Dendritic cell treated with granulocyte-macrophage colony-stimulating factor and Interleukin-4, amounts not matched to agents 40 ng/mL and 50 ng/mL, for 4 days (primary cell): ENCODE results near the gene ESPNL.
"Not testable (repeated sequence)": the region's sequence is repeated elsewhere in the genome, so short reads cannot be mapped to it uniquely, and the experiment has no call there.

Experiments
- H3K27ac Mint-ChIP-seq: one replicate; pipeline ENCODE4 v1.8.0; 2022; ENCODE audit warnings: mild to moderate bottlenecking, mixed read lengths
- H3K27me3 Mint-ChIP-seq: one replicate; pipeline ENCODE4 v1.8.0; 2022; ENCODE audit warnings: mild to moderate bottlenecking, mixed read lengths
- H3K36me3 Mint-ChIP-seq: one replicate; pipeline ENCODE4 v1.8.0; 2022; ENCODE audit warnings: low read depth, mixed read lengths
- H3K4me1 Mint-ChIP-seq: one replicate; pipeline ENCODE4 v1.8.0; 2022; ENCODE audit warnings: low read depth, mixed read lengths
- H3K4me3 Mint-ChIP-seq: one replicate; pipeline ENCODE4 v1.8.0; 2022; ENCODE audit warnings: mild to moderate bottlenecking, moderate library complexity, mixed read lengths
- H3K9me3 Mint-ChIP-seq: one replicate; pipeline ENCODE4 v1.8.0; 2022; ENCODE audit warnings: mixed read lengths
- intact Hi-C: fragments of 100-400 bp; cut with micrococcal nuclease; formaldehyde crosslinking; loops from one replicate; pipeline ENCODE4 v1.15.0; 2022

Gene ESPNL

GRCh38 chr2:238170386-238171071 lies 70.4 kb downstream of the ESPNL start:
- Mint-ChIP-seq H3K4me1 (peaks cover 26% of the 10 kb centered on the region), H3K9me3 (no peaks in the 10 kb centered on the region), H3K27ac (no peak overlapping the region), H3K27me3 (peaks cover 4% of the 10 kb centered on the region), H3K4me3 (no peak overlapping the region), H3K36me3 (peaks cover 88% of the 10 kb centered on the region)
- intact Hi-C loops: no loop called here

GRCh38 chr2:238171072-238171431 lies 70.9 kb downstream of the ESPNL start:
- H3K4me3 Mint-ChIP-seq, H3K27ac Mint-ChIP-seq: not testable (repeated sequence)
- peaks cover 93% of the 10 kb centered on the region for H3K36me3 Mint-ChIP-seq

GRCh38 chr2:238171575-238172187 lies 71.5 kb downstream of the ESPNL start:
- Mint-ChIP-seq H3K36me3 (peaks cover 98% of the 10 kb centered on the region), H3K9me3 (no peaks in the 10 kb centered on the region), H3K4me3 (no peak overlapping the region), H3K27ac (no peak overlapping the region), H3K4me1 (peaks cover 25% of the 10 kb centered on the region), H3K27me3 (no peaks in the 10 kb centered on the region)
- intact Hi-C loops: no loop called here

More at GRCh38 chr2:238171072-238171431, 70.9 kb downstream of the ESPNL start:
- H3K9me3 Mint-ChIP-seq, intact Hi-C loops, H3K27me3 Mint-ChIP-seq: not testable (repeated sequence)
- peaks cover 26% of the 10 kb centered on the region for H3K4me1 Mint-ChIP-seq

GRCh38 chr2:238172439-238172838 lies 72.3 kb downstream of the ESPNL start:
- H3K36me3 Mint-ChIP-seq: peaks cover 98% of the 10 kb centered on the region
- intact Hi-C loops: no loop called here
- no peak overlapping the region for H3K4me3 Mint-ChIP-seq
- H3K9me3 Mint-ChIP-seq: no peaks in the 10 kb centered on the region
- no peaks in the 10 kb centered on the region for H3K27me3 Mint-ChIP-seq
- H3K27ac Mint-ChIP-seq: no peak overlapping the region
- H3K4me1 Mint-ChIP-seq: peaks cover 17% of the 10 kb centered on the region

GRCh38 chr2:238173692-238174091 lies 73.6 kb downstream of the ESPNL start:
- H3K36me3 Mint-ChIP-seq: peaks cover 98% of the 10 kb centered on the region
- intact Hi-C loops: no loop called here
- no peaks in the 10 kb centered on the region for H3K9me3 Mint-ChIP-seq
- H3K27me3 Mint-ChIP-seq: no peaks in the 10 kb centered on the region
- H3K27ac Mint-ChIP-seq: no peak overlapping the region
- peaks cover 11% of the 10 kb centered on the region for H3K4me1 Mint-ChIP-seq
- no peak overlapping the region for H3K4me3 Mint-ChIP-seq

GRCh38 chr2:238174291-238174690 lies 74.2 kb downstream of the ESPNL start:
- no peaks in the 10 kb centered on the region for H3K27me3 Mint-ChIP-seq
- no peak overlapping the region for H3K4me3 Mint-ChIP-seq
- H3K27ac Mint-ChIP-seq: no peak overlapping the region
- intact Hi-C loops: no loop called here
- H3K36me3 Mint-ChIP-seq: peaks cover 99% of the 10 kb centered on the region
- no peaks in the 10 kb centered on the region for H3K9me3 Mint-ChIP-seq
- H3K4me1 Mint-ChIP-seq: peaks cover 11% of the 10 kb centered on the region

GRCh38 chr2:238174701-238175100 lies 74.6 kb downstream of the ESPNL start:
- no peaks in the 10 kb centered on the region for H3K27me3 Mint-ChIP-seq
- H3K27ac Mint-ChIP-seq: no peak overlapping the region
- H3K4me1 Mint-ChIP-seq: peaks cover 10% of the 10 kb centered on the region
- peaks cover 99% of the 10 kb centered on the region for H3K36me3 Mint-ChIP-seq
- H3K4me3 Mint-ChIP-seq: no peak overlapping the region
- intact Hi-C loops: no loop called here
- no peaks in the 10 kb centered on the region for H3K9me3 Mint-ChIP-seq

GRCh38 chr2:238176613-238177012 lies 76.5 kb downstream of the ESPNL start:
- Mint-ChIP-seq H3K27me3 (no peaks in the 10 kb centered on the region), H3K4me3 (no peak overlapping the region), H3K36me3 (peaks cover 100% of the 10 kb centered on the region), H3K9me3 (no peaks in the 10 kb centered on the region), H3K27ac (no peak overlapping the region), H3K4me1 (no peaks in the 10 kb centered on the region)
- intact Hi-C loops: no loop called here

GRCh38 chr2:238180554-238180953 lies 80.4 kb downstream of the ESPNL start:
- intact Hi-C loops: no loop called here

GRCh38 chr2:238182362-238182761 lies 82.2 kb downstream of the ESPNL start:
- no peaks in the 10 kb centered on the region for H3K27me3 Mint-ChIP-seq
- H3K27ac Mint-ChIP-seq: no peak overlapping the region
- H3K9me3 Mint-ChIP-seq: no peaks in the 10 kb centered on the region
- H3K36me3 Mint-ChIP-seq: peaks cover 100% of the 10 kb centered on the region
- H3K4me1 Mint-ChIP-seq: no peaks in the 10 kb centered on the region
- H3K4me3 Mint-ChIP-seq: no peak overlapping the region
- intact Hi-C loops: no loop called here

More at GRCh38 chr2:238180554-238180953, 80.4 kb downstream of the ESPNL start:
- no peaks in the 10 kb centered on the region for H3K4me1 Mint-ChIP-seq
- no peak overlapping the region for H3K4me3 Mint-ChIP-seq
- H3K9me3 Mint-ChIP-seq: no peaks in the 10 kb centered on the region
- H3K27ac Mint-ChIP-seq: no peak overlapping the region
- H3K27me3 Mint-ChIP-seq: no peaks in the 10 kb centered on the region
- H3K36me3 Mint-ChIP-seq: peaks cover 100% of the 10 kb centered on the region
